ENCODE data around the gene CNTN5.

GRCh38 chr11:99932684-99933083, 911.9 kb downstream of the CNTN5 start:
- TF ChIP-seq EZH2 (IDR thresholded peaks at IDR 0.05) (no peak), FOXP2 (optimal IDR thresholded peaks at IDR 0.05; ENCODE audit: control extremely low read depth, extremely low read length, insufficient read depth) (no peak), POLR2AphosphoS5 (IDR thresholded peaks at IDR 0.05; ENCODE audit: borderline replicate concordance, low read depth, low read length) (no peak)
